GM12865 (cell line): ENCODE results near the gene ACOT7.

ENCODE experiments used
- DNase-seq: peaks from one replicate; pipeline ENCODE4 v3.0.0; 2010; ENCODE audit warnings: low read depth
- H3K4me3 ChIP-seq: 2 replicates; pipeline ENCODE4 v1.5.1; 2011; ENCODE audit warnings: mild to moderate bottlenecking, low read depth, low read length, control low read depth
- CTCF ChIP-seq: IDR thresholded peaks from 2 replicates; pipeline ENCODE4 v1.5.1; 2011; ENCODE audit warnings: low read length, control low read depth, low read depth, inconsistent platforms; ENCODE audit not compliant: insufficient read depth; ENCODE audit errors: missing control alignments

The ACOT7 gene

GRCh38 chr1:6329396-6329795 lies 64.2 kb downstream of the ACOT7 start:
- DNase-seq = no peak
- no peak for TF ChIP-seq CTCF

GRCh38 chr1:6328696-6329095 lies 64.9 kb downstream of the ACOT7 start:
- no peak for TF ChIP-seq CTCF
- H3K4me3 ChIP-seq = no peak overlapping the region
- DNase-seq = no peak

More at GRCh38 chr1:6329396-6329795, 64.2 kb downstream of the ACOT7 start:
- no peak overlapping the region for H3K4me3 ChIP-seq

GRCh38 chr1:6328091-6328490 lies 65.5 kb downstream of the ACOT7 start:
- TF ChIP-seq CTCF = no peak

GRCh38 chr1:6325482-6325881 lies 68.1 kb downstream of the ACOT7 start:
- no peak for DNase-seq
- no peak for TF ChIP-seq CTCF
- no peak overlapping the region for H3K4me3 ChIP-seq

More at GRCh38 chr1:6328091-6328490, 65.5 kb downstream of the ACOT7 start:
- no peak overlapping the region for H3K4me3 ChIP-seq
- no peak for DNase-seq

- TF ChIP-seq CTCF = no peak
- H3K4me3 ChIP-seq = no peak overlapping the region
- DNase-seq = no peak
These were observed 71.4 kb downstream of the ACOT7 start for GRCh38 chr1:6322161-6322560.

- no peak for DNase-seq
- H3K4me3 ChIP-seq = no peak overlapping the region
These were observed 72.4 kb downstream of the ACOT7 start for GRCh38 chr1:6321205-6321604.

More at GRCh38 chr1:6321205-6321604, 72.4 kb downstream of the ACOT7 start:
- no peak for TF ChIP-seq CTCF
